ENCODE measurements around the gene MEF2C.
A peak's percentile ranks its signal among the peaks of the same experiment; 100 is the strongest.

The MEF2C gene

GRCh38 chr5:88748666-88749065 lies 134.3 kb downstream of the MEF2C start:
- DNase-seq: no peak

- no peak for DNase-seq
These were observed 136.5 kb downstream of the MEF2C start for GRCh38 chr5:88746438-88746882.

- no peak for DNase-seq
These were observed 137.8 kb downstream of the MEF2C start for GRCh38 chr5:88745093-88745696.

DNA sequence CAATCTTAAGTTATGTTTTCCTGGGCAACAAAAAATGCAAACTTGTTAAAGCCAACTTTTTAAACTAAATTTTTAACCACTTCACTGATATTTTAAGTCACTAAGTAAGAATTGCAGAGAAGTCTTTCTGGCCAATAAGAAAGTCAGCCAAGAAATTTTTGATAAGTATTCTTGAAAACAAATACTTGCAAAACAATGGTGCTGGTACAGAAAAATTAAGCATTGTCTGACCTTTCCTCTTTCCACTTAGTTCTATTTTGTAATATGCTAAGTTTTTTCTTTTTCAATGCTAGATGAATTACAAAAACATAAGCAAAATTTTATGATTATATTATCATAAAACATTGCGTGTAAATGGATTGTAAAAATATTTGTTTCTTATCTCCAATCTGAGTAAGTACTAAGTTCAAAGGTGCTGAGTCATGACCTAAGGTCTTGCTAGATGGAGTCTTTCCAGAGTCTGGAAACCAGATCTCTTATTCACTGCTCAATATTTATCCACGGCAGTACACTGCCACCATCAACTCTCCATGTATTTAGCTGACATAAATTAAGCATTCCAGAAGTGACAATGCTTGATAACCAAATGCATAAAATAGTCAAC lies 139.7 kb downstream of the MEF2C start:
- DNase-seq: no peak

DNA sequence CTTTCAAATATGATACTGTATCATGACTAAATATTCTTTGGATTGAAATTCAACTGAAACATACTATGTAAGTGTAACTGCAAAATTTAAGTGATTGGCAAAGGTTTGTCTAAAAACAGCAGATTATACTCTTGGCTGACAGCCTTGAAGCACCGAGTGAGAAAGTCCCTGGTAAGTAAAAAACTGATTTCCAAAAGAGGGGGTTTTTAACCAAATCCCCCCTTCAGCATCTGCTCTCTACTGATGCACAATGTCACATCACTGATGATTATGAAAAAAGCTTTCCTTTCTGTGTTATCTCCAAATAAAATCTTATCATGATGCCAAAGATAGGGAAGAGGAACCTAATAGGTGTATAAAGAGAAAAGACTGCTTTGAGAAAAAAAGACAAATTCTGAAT lies 141.0 kb downstream of the MEF2C start:
- DNase-seq: no peak

DNA sequence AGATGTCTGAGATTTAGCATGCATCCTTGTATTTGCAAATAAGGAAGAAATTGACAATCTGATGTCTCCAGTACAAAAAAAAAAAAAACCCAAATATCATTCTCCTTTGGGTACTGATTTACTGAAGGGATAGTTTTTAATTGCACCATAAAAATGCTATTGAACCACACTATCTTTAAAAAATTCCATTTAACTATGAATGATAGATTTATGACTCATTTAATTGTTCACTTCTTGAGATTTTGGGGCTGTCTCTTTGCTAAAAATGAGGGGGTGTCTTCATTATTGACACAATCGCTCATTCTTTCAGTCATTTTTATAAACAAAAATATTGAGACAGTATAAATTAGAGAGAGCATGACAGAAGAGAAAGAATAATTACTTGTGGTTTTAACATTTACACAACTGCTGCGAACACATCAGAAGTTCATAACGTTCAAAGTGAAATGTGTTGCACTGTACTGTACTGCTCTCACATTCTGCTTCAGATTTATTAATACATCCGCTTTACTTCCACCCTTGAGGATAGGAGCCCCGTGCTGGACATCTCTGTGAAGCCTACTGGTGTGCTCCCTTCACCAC lies 142.3 kb downstream of the MEF2C start:
- no peak for DNase-seq

- peak; percentile 15 to 40 for DNase-seq
These were observed 146.5 kb downstream of the MEF2C start for GRCh38 chr5:88736494-88736893.

DNA sequence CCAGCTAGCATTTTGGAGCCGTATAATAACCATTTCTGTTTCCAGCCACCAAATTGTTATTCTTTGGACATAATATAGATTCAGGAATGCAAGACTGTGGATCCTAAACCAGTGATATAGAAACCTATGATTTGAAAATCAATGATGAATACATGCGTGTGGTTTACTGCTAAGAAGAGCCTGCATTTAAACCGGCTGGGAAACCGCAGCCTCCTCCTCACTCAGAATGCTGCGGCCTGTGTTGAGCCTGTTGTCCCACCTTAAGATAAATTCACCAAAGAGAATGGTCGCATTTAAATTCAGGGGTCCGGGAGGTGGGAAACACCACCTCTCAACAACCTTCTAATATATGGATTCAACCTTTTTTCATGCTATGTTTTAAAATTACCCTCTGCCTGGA lies 148.0 kb downstream of the MEF2C start:
- DNase-seq: no peak

GRCh38 chr5:88734191-88734640 lies 148.8 kb downstream of the MEF2C start:
- peak; percentile 64 to 68 for DNase-seq

GRCh38 chr5:88732862-88733261 lies 150.1 kb downstream of the MEF2C start:
- no peak for DNase-seq

- peak; percentile 70 to 81 for DNase-seq
These were observed 150.8 kb downstream of the MEF2C start for GRCh38 chr5:88732181-88732633.

DNA sequence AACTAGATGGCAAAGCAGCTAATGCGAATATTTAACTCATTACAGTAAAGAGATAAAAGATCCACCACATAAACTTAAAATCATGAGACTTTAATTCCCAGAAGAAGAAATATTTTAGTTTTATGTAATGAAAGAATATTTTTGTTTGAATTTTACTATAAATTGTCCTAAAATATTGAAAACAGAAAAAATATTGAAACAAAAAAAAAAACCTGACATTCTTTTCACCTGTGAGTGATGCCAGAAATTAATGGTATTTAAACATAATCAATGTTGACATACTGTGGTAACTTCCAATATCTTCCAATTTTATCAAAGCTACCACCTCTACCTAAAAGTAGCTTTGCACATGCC lies 153.2 kb downstream of the MEF2C start:
- DNase-seq: no peak

GRCh38 chr5:88729084-88729828 lies 153.7 kb downstream of the MEF2C start:
- peak; percentile 82 to 89 for DNase-seq

GRCh38 chr5:88727705-88728313 lies 155.2 kb downstream of the MEF2C start:
- DNase-seq: peak; percentile 7 to 54

DNA sequence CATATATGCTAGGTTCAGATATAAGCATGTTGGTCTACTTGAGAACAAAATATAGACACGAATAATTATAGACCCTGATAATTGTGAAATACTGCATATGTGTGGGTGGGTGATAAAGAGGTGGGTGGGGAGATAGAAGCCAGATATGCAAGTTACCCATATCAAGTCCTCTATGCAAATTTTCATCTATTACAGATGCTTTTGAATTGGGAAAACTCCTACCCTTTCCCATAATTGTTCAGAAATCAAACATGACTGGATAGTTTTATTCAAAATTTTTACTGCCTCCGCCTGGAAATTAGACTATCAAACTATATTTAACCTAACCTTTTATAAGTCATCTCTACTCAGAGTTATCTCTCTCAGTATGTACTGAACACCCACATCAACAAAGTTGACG lies 157.5 kb downstream of the MEF2C start:
- no peak for DNase-seq

DNA sequence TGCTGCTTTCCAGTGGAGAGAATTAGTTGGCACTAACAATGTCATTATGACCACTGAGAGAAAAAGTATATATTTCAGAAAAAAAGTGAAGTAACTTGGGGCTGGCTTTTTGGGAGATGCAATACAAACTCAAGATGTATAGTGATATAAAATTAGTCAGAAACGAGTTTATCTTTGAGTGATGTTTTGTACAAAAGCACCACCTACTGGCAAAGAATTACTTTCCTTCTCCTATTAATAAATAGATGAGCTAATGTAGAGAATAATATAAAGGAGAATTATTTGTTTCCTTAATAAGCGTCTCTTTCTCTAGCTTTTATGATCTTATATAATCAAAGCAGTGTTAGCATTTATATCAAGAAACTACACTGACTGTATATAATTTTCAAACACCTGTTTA lies 158.8 kb downstream of the MEF2C start:
- peak in 1 of 2 donors; percentile 11 for DNase-seq

- no peak for DNase-seq
These were observed 160.4 kb downstream of the MEF2C start for GRCh38 chr5:88722546-88723073.

GRCh38 chr5:88719434-88719833 lies 163.6 kb downstream of the MEF2C start:
- DNase-seq: no peak

DNA sequence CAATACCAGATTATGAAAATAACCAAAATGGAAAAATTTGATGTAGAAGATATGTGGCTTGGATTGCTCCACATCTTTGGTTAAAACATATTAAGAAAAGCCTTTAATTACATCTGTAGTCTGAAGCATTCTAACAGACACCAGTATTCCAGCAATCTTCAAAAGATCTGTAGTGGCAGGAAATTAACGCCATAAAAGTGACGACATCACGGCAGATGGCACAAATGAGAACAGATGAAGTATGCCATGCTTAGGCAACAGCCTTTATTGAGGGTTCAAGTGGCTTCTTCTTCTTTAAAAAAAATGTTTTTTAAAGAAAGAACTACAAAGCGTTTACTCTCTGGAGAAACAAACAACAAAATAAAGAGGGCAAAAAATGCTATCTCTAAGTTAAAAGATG lies 164.2 kb downstream of the MEF2C start:
- no peak for DNase-seq

DNA sequence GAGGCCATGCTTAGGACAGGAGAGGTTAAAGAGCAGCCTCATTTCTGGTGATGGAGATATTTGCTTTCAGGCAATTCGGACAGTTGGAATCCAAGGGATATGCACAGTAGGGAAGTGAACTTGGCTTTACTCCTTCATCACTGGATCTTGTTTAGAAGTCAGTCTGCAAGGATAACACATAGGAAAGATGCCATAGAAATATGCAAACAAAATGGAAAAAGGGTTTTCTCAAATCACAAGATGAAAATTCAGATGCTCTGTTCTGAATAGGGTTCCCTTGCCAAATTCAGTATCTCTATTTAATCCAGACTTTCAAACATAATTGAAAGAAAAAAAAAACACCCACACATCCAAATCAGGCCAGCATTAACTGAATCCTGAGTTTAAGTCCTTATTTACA lies 166.9 kb downstream of the MEF2C start:
- no peak for DNase-seq

GRCh38 chr5:88715503-88715902 lies 167.5 kb downstream of the MEF2C start:
- no peak for DNase-seq

GRCh38 chr5:88713818-88714217 lies 169.2 kb downstream of the MEF2C start:
- no peak for DNase-seq
